GM19035 (cell line): ENCODE data around the gene DUSP28.

Experiments
- ATAC-seq: cut with Tn5 transposase; IDR thresholded peaks from one replicate; pipeline ENCODE4 v1.9.1; 2021; ENCODE audit not compliant: unreplicated experiment

The DUSP28 gene

DNA sequence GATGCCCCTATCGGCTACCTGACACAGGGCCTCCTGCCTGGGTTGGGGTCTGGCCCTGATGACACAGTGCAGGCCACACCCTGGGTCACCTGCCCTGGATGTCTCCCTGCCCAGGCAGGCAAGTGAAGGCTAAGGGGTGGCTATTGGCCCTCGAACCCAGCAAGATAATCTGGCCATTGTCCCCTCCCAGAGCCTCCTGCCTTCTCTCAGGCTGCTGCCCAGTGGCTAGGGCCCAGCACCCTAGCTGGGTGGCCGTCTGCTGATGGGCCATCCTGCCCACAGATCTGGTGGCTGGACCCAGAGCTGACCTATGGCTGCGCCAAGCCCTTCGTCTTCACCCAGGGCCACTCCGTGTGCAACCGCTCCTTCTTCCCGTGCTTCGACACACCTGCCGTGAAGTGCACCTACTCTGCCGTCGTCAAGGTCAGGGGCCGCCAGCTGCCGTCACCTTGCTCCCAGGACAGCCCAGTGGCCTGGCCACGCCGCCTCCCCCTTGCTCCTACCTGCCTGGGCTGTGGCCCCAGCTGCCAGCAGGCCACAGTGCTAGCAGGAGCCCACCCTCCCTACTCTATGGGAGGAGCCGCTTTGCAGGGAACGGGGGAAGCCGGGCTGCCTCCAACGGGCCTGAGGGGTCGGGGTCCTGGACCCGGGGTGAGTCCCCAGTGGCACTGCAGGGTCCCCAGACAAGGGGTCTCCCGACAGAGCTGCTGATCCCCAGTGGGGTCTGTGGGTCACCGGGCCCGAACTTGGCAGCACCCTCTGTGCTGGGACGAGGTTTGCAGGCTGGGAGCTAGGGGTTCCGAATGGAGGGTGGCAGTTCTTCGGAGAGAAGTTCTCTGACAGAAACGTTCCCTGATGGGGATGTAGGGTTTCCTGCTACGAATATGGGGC lies 12.2 kb downstream of the DUSP28 start:
- ATAC-seq, result no peak

DNA sequence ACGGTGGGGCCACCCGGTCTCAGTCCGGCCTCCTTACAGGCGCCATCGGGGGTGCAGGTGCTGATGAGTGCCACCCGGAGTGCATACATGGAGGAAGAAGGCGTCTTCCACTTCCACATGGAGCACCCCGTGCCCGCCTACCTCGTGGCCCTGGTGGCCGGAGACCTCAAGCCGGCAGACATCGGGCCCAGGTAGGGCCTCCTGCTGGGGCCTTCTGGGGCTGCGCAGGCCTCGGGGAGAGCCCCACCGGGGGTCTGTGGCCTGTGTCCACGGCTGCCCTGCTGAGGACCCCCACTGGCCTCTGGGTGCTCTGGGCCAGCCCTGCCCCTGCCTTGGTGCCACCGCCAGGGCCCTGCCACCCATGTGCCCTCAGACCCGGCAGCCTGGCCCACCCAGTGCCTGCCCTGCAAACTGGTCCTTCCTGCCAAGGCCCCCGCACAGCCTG lies 12.9 kb downstream of the DUSP28 start:
- ATAC-seq, result no peak

DNA sequence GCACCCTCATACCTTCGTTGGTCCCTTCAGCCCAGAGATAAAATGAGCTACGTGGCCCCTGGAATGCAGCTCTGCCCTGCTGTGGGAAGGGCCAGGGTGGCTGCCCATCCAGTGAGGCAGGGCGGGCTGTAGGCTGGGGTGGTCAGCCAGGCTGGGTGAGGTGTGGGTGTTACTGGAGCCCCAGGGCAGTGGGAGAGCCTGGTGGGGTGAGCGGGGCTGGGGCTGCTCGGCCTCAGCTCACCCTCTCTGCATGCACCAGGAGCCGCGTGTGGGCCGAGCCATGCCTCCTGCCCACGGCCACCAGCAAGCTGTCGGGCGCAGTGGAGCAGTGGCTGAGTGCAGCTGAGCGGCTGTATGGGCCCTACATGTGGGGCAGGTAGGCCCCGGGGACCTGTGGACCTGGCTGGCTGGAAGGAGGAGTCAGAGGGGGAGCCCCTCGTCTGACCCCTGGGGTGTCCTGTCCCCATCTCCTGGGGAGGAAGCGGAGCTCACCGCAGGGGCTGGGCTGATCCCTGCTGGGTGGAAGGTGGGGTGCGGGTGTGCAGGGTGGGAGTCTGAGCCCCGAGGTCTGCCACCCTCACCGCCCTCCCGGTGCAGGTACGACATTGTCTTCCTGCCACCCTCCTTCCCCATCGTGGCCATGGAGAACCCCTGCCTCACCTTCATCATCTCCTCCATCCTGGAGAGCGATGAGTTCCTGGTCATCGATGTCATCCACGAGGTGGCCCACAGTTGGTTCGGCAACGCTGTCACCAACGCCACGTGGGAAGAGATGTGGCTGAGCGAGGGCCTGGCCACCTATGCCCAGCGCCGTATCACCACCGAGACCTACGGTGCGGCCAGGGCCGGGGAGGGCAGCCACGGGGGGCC lies 13.6 kb downstream of the DUSP28 start:
- ATAC-seq, result no peak

DNA sequence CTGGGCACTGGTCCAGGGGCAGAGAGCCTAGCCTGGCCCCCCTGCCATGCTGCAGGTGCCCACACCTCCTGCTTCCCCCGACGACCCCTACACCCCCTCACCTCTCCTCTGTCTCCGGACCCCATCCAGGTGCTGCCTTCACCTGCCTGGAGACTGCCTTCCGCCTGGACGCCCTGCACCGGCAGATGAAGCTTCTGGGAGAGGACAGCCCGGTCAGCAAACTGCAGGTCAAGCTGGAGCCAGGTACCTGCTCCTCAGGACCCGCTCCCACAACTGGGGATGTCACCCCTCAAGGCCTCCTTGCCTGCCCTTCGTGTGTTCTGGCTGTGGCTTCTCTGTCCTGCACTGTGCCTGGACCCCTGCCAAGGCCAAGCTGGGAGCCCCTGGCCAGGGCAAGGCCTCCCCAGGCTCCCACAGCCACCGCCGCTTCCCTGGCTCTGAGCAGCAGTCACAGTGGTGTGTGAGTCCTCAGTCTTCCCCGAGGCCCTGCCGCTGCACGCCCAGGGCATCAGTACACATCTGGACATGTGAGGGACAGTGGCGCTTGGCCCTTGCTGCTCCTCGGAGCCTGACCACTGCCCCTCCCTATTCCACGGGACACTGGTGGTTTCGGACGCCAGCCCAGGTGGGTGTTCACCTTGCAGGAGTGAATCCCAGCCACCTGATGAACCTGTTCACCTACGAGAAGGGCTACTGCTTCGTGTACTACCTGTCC lies 14.4 kb downstream of the DUSP28 start:
- ATAC-seq, result no peak

DNA sequence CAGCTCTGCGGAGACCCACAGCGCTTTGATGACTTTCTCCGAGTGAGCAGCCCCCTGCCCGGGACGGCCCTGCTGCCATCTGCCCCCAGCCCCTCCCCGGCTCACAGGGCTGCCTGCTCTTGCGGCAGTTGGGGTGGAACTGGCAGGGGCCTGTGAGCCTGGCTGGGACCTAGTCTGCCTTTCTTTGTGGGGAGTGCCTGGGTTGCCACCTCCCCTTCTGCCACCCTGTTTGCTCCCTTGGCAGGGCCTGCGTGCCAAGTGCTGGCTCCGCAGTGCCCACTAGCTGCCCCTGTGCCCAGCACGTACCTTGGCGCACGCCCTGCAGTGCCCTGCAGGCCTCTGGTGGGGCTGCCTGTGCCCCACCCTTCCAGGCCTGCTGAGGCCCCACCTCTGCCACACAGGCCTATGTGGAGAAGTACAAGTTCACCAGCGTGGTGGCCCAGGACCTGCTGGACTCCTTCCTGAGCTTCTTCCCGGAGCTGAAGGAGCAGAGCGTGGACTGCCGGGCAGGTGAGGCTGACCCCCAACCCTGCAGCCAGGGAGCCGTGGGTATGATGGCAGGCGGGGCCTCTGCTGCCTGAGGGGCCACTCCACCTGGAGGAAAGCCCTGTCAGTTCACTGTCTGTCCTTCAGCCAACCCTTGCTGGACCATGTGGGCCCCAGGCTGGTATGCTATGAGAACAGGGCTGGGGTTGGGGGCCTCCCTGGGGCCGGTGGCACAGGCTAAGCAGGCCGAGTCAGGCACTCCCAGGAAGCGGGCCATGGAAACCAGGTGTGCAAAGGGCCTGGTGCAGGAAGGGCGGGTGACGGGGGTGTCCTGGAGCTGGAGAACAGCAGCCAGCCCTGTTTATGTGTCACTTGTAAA lies 15.2 kb downstream of the DUSP28 start:
- no peak for ATAC-seq

DNA sequence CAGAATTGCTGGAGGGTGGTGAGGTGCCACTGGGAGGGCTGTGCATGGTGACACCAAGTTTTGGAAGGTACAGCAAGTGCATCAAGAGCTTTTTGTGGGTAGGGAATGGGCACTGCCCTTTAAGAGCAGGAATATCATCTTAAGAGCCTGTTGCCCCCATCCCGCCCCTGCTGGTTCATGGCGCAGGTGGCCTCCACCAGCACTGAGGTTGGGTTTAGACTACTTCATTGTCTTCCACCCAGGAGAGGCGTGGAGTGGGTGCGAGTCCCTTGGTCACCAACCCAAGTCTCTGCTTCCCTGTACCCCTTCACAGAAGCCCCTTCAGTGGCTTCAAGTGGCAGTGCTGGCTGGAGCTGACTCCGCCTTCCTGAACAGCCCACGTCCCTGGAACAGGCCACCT lies 15.9 kb downstream of the DUSP28 start:
- ATAC-seq, result no peak

DNA sequence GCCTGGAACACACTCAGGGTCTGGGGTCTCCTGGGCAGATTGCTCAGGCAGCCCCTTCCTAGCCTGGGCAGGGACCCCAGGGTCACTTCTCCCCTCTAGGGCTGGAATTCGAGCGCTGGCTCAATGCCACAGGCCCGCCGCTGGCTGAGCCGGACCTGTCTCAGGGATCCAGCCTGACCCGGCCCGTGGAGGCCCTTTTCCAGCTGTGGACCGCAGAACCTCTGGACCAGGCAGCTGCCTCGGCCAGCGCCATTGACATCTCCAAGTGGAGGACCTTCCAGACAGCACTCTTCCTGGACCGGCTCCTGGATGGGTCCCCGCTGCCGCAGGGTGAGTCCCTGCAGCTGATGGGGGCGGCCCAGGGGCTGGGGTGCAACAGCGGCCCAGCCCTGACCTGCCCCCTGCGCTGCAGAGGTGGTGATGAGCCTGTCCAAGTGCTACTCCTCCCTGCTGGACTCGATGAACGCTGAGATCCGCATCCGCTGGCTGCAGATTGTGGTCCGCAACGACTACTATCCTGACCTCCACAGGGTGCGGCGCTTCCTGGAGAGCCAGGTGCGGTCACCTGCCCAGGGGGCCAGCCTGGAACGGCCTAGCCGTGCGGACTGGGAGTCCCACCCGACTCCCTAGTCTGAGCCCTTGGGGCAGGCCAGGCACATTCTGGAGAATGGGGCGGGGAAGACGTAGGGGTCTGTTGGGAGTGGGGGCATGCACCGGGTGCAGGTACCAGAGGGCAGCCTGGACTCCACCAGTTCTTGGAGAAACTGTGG lies 16.5 kb downstream of the DUSP28 start:
- ATAC-seq, result no peak

DNA sequence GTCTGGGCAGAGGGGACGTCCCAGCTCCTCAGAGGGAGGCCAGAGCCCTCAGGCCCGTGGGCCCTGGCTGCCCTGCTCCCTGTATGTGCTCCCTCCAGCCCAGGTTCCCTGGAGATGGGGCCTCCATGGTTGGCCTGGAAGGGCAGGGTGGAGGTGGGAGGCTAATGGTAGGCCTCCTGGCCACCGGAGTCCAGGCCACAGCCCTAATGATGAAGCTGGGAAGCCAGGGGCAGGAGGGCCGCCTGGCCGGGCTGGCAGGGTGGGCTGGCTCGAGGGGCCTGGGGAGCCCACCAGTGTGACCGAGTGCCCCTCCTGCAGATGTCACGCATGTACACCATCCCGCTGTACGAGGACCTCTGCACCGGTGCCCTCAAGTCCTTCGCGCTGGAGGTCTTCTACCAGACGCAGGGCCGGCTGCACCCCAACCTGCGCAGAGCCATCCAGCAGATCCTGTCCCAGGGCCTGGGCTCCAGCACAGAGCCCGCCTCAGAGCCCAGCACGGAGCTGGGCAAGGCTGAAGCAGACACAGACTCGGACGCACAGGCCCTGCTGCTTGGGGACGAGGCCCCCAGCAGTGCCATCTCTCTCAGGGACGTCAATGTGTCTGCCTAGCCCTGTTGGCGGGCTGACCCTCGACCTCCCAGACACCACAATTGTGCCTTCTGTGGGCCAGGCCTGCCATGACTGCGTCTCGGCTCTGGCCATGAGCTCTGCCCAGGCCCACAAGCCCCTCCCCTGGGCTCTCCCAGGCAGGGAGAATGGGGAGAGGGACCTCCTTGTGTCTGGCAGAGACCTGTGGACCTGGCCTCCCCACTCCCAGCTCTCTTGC lies 17.3 kb downstream of the DUSP28 start:
- ATAC-seq, result no peak

DNA sequence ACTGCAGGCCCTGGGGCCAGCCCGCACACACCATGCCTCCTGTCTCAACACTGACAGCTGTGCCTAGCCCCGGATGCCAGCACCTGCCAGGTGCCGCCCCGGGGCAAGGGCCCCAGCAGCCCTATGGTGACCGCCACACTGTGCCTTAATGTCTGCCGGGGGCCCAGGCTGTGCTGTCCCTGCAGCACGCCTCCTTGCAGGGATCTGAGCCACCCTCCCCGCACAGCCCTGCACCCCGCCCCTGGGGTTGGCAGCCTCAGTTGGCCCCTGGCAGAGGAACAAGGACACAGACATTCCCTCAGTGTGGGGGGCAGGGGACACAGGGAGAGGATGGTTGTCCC lies 17.9 kb downstream of the DUSP28 start:
- no peak for ATAC-seq

DNA sequence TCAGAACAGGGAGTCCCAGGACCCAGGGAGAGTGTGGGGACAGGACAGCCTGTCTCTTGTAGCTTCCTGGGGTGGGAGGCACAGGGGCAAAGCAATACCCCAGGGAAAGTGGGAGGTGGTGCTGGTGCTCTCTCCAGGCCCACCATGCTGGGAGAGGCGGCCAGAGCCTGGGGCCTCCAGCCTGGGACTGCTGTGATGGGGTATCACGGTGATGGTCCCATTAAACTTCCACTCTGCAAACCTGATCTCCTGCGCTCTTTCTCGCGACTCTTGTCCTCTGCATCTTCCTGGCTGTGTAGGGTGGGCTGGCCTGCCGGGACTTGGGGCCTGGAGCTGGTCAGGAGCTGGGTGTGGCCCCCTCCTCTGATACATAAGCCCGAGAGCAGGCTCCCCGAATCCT lies 18.3 kb downstream of the DUSP28 start:
- no peak for ATAC-seq

DNA sequence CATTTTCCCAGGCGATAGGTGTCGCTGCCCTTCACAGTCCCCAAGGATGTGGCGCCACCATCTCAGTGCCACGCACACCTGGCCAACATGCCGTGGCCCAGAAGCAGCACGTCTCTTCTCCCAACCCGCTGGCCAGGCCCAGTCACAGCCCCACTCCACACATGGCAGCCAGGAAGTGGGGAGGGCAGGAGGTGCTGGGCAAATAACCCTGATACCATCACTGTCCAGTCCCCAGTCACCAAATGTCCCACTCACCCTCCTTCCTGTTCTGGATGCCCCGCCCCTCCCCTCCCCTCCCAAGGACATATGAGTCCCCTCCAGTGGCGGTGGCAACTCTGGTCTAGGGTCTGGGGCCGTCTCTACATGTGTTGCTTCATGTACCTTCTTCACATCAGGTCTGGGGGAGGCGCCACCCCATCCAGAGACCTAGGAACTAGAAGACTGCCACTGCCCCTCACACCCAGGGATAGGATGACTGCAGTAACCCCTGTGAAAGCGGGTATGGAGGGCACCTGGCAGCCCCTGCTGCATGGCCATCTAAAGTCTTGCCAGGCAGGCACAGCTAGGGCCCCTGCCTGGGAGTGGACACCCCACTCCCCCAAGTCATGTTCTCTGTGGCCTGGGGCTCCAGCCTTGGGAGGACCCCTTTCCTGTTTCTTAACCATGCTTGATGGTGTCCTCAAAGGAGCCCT lies 19.1 kb downstream of the DUSP28 start:
- ATAC-seq, result peak; percentile 7

DNA sequence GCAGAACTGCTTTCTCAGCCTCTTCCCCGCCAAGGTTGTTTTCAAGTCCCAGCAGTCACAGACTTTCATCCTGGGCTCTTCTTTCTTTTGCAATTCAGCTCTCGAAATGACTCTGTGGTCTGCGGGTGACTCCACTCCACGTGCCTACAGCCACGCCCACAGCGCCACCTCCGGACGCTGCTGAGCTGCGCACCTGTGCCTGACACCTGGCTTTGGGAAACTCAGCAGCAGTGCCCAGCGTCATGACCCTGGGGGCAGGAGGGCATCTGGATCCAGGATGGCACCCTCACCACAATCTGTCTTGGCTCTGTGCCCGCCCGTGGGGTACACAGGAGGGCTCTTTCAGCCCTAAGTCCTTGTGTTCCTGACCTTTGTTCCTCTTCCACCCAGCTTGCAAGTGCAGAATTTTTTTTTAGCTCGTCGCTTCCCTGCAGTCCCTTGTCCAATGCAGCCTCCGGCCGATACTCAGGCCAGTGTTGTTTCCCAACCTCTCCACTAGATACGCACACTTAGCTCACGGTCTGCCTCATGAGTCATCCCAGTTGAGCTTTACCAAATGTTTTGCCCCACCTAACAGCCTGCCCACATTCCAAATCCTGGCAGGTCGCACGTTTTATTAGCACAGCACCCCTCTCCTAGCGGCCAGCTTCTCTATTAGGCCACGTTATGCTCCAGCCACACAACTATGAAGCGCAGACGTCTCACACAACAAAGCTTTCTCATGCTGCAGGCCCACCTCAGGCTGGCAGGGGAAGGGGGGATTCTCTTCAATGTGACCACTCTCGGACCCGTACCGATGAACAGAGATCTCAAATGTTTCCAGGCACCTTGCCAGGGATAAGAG lies 19.8 kb downstream of the DUSP28 start:
- peak; percentile 40 for ATAC-seq

DNA sequence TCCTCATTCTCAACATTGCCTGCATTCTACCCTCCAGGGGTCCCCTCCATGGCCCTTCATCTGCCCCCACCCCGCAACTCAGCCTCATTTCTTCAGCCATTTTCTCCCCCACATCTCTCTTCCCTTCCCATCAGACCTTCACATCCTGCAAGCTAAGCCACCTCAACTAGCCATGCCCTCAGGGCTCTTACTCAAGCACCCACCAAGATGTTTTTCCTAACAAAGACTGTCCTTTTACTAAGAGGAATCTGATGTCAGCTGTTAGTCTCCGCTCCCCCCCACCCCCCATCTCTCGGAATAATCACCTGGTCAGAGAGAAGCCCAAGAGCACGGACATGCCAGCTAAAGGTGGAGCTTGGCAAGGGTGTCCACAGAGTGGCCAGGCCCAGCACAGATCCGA lies 21.7 kb downstream of the DUSP28 start:
- ATAC-seq, result no peak

DNA sequence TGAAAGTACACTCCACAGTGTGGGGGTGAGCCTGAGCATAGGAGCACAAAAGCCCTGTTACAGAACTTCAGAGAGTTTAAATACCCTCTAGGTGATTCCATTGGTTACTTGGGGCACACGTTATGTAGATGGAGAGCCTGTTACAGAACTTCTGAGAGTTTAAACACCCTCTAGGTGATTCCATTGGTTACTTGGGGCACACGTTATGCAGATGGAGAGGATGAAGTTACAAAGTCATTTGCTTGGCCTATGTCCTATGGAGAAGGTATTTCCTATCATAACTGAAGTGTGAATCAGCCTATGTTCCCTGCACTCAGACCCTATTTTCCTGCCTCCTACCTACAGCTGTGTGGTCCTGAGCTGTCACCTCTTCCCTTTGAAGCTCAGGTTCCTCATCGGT lies 22.6 kb downstream of the DUSP28 start:
- ATAC-seq, result no peak

DNA sequence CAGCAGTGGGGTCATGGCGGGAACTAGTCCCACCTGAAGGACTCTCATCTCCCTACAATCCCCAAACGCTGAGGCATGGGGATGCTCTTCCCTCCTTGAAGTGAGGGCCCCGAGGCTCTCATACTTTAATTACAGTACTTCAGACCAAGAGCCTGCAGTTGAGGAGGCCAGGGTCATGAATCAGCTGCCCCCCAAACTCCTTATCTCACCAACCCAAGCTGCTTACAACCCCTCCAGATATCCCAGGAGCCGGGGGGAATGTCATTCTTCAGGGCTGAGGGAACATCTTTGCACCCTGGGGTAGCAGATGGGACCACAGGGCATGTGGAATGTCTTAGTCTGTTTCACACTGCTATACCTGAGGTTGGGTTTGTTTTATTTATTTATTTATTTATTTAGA lies 23.6 kb downstream of the DUSP28 start:
- no peak for ATAC-seq

DNA sequence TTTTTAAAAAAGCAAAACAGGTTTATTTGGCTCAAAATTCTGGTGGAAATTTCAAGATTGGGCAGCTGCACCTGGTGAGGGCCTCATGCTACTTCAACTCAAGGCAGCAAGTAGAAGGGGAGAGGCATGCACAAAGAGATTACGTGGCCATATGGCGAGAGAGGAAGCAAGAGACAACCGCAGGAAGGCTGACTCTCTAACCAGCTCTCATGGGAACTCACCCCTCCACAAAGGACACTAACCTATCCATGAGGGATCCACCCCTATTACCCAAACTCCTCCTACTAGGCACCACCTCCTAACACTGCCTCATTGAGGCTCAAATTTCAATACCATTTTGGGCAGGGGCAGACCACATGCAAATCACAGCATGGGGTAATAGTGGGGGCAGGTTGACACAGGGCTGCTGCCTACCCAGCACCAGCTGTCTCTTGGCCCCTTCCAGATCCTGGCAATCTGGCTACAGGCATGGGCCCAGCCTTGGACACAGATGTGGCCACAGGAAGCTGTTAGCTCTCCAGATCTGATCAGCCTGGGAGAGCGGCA lies 24.4 kb downstream of the DUSP28 start:
- ATAC-seq, result peak; percentile 48

DNA sequence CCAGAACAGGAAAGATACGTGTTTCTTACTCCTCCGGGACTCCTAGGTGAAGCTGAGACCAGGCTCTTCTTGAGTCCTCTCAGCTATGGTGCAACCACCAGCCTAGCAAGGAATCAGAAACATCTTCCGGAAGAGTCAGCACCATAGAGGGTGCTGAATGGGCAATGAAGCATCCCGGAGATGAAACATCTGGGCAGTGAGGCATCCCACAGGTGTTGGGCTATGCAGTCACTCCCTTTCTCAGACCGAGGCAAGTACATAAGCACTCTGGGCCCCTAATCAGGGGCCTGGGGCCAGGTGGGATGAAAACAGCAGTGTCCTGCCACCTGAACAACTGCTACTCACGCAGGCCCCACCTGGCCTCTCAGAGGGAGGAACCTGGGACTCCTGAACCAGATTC lies 24.9 kb downstream of the DUSP28 start:
- peak; percentile 14 for ATAC-seq
